GM12875 (cell line): ENCODE results near the gene AKIRIN1.
"Not testable (repeated sequence)": the region's sequence is repeated elsewhere in the genome, so short reads cannot be mapped to it uniquely, and the experiment has no call there.

Experiments used
- H3K4me3 ChIP-seq: one replicate; pipeline ENCODE4 v1.5.1; 2011; ENCODE audit warnings: low read depth, low read length, control low read depth
- TF ChIP-seq, protein P1 (sequence below): IDR thresholded peaks from 2 replicates; pipeline ENCODE4 v1.5.1; 2011; ENCODE audit warnings: low read depth, mild to moderate bottlenecking, control low read depth, inconsistent platforms, low read length, moderate library complexity, borderline replicate concordance; ENCODE audit not compliant: insufficient read depth

Gene AKIRIN1

GRCh38 chr1:39048745-39049370 lies 57.8 kb downstream of the AKIRIN1 start:
- TF ChIP-seq, protein P1, sequence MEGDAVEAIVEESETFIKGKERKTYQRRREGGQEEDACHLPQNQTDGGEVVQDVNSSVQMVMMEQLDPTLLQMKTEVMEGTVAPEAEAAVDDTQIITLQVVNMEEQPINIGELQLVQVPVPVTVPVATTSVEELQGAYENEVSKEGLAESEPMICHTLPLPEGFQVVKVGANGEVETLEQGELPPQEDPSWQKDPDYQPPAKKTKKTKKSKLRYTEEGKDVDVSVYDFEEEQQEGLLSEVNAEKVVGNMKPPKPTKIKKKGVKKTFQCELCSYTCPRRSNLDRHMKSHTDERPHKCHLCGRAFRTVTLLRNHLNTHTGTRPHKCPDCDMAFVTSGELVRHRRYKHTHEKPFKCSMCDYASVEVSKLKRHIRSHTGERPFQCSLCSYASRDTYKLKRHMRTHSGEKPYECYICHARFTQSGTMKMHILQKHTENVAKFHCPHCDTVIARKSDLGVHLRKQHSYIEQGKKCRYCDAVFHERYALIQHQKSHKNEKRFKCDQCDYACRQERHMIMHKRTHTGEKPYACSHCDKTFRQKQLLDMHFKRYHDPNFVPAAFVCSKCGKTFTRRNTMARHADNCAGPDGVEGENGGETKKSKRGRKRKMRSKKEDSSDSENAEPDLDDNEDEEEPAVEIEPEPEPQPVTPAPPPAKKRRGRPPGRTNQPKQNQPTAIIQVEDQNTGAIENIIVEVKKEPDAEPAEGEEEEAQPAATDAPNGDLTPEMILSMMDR: no peak
- no peak overlapping the region for H3K4me3 ChIP-seq

GRCh38 chr1:39050001-39050400 lies 58.9 kb downstream of the AKIRIN1 start:
- TF ChIP-seq, protein P1: no peak
- no peak overlapping the region for H3K4me3 ChIP-seq

DNA sequence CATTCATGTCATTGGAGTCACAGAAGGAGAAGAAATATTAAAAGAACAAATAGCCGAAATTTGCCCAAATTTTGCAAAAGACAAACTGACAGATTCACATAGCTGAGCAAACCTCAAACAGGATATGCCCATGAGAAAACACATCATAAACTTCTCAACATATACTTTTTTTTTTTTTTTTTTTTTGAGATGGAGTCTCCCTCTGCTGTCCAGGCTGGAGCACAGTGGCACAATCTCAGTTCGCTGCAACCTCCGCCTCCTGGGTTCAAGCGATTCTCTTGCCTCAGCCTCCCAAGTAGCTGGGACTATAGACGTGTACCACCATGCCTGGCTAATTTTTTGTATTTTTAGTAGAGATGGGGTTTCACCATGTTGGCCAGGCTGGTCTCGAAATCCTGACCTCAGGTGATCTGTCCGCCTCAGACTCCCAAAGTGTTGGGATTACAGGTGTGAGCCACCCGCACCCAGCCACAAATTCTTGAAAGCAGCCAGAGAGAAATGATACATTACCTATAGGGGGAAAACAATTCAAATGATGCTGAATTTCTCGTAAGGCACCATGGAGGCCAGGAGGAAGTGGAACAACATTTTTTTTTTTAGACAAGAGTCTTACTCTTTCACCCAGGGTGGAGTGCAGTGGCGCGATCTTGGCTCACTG lies 60.2 kb downstream of the AKIRIN1 start:
- H3K4me3 ChIP-seq: not testable (repeated sequence)

DNA sequence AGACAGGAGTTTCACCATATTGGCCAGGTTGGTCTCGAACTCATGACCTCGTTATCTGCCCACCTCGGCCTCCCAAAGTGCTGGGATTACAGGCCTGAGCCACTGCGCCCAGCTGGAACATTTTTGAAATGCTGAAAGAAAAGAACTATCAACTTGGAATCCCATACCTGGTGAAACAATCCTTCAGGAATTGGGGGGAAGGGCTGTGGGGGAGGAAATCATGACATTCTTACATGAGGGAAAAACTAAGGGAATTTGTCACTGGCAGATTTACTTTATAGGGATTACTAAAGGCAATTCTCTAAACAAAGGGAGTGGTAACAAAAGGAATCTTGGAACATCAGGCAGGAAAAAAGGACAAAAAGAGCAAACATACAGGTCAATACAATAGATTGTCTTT lies 60.9 kb downstream of the AKIRIN1 start:
- TF ChIP-seq, protein P1: no peak
- no peak overlapping the region for H3K4me3 ChIP-seq

DNA sequence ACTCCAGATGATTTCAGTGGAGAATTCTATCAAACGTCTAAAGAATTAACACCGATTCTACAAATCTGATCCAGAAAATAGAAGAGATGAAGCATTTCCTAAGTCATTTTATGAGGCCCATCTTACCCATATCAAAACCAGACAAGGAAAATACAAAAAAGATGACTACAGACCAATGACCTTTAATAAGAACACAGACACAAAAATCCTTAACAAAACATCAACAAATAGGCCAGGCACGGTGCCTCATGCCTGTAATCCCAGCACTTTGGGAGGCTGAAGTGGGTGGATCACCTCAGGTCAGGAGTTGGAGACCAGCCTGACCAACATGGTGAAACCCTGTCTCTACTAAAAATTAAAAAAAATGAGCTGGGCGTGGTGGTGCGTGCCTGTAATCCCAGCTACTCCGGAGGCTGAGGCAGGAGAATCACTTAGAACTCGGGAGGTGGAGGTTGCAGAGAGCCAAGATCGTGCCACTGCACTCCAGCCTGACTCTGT lies 64.2 kb downstream of the AKIRIN1 start:
- not testable (repeated sequence) for H3K4me3 ChIP-seq
